ENCODE results near the gene CCL3. TPM values are rescaled to one million over a fixed set of nuclear protein-coding genes. Genes with fewer than 3 reads are reported as not detected.
"Not testable (repeated sequence)": the region's sequence is repeated elsewhere in the genome, so short reads cannot be mapped to it uniquely, and the experiment has no call there.

CCL3 gene
- total RNA-seq, 1 experiment from 2014 or later, result not detected

DNA sequence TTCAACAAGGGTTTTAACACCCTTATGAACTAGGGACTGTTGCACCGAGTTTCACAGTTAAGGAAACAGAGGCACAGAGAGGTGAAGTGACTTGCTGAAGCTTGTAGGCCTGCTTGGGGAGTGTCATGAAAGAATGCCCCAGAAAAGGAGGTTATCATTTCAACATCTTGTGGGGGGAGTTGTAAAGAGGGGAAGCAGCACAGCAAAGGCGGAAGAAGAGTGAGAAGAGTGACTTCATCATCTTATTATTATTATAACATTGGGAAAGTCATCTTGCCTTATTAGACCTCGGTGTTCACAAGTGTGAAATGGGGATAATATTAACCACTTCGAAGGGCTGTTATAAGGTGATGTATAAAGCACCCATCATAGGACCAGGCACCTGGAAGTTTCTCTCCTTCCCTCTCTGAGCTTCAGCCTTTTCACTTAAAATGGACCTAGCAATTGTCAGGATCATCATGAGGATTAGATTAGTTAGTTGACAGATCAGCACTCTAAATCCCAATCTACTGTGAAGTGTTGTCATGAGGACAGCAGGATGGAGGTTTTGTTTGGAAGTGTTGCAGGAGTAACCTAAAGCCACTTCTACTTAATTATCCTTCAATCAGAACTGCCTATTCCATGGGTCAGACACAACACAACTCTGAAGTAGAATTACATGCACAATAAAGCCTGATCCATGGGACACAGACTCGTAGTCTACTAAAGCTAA, 16.0 kb upstream of the CCL3 start:
- no TSS peak for BruUV-seq (replicated peaks)
- TF ChIP-seq, protein P1, sequence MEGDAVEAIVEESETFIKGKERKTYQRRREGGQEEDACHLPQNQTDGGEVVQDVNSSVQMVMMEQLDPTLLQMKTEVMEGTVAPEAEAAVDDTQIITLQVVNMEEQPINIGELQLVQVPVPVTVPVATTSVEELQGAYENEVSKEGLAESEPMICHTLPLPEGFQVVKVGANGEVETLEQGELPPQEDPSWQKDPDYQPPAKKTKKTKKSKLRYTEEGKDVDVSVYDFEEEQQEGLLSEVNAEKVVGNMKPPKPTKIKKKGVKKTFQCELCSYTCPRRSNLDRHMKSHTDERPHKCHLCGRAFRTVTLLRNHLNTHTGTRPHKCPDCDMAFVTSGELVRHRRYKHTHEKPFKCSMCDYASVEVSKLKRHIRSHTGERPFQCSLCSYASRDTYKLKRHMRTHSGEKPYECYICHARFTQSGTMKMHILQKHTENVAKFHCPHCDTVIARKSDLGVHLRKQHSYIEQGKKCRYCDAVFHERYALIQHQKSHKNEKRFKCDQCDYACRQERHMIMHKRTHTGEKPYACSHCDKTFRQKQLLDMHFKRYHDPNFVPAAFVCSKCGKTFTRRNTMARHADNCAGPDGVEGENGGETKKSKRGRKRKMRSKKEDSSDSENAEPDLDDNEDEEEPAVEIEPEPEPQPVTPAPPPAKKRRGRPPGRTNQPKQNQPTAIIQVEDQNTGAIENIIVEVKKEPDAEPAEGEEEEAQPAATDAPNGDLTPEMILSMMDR (IDR thresholded peaks at IDR 0.05; ENCODE audit: unreplicated experiment), result no peak
- Mint-ChIP-seq H3K27me3 (ENCODE audit: insufficient read depth, unreplicated experiment) (peaks cover 62% of the 10 kb centered on the region), H3K27ac (ENCODE audit: low read depth, unreplicated experiment) (no peak overlapping the region), H3K9me3 (ENCODE audit: unreplicated experiment) (no peaks in the 10 kb centered on the region), H3K4me1 (ENCODE audit: insufficient read depth, unreplicated experiment) (no peaks in the 10 kb centered on the region), H3K4me3 (ENCODE audit: unreplicated experiment) (no peak overlapping the region), H3K36me3 (ENCODE audit: insufficient read depth, unreplicated experiment) (no peaks in the 10 kb centered on the region)
- CTCF ChIA-PET, result interaction anchor here (0.5 to 1.0 kb wide), 4 partner anchors 12 to 136 kb away, joined by 3 to 9 read pairs (median 4); no protein-coding TSS in a partner anchor
- no peak for DNase-seq (ENCODE audit: unreplicated experiment)
- POLR2A ChIA-PET, result interaction anchor here (1.6 kb wide), 1 partner anchor 30 kb away, joined by 3 read pairs; no protein-coding TSS in a partner anchor
- intact Hi-C loops (cut with micrococcal nuclease), result no loop called here

GRCh38 chr17:36104701-36105181, 14.8 kb upstream of the CCL3 start:
- Mint-ChIP-seq H3K36me3 (ENCODE audit: insufficient read depth, unreplicated experiment) (no peaks in the 10 kb centered on the region), H3K27ac (ENCODE audit: low read depth, unreplicated experiment) (no peak overlapping the region), H3K27me3 (ENCODE audit: insufficient read depth, unreplicated experiment) (peaks cover 67% of the 10 kb centered on the region), H3K9me3 (ENCODE audit: unreplicated experiment) (no peaks in the 10 kb centered on the region), H3K4me3 (ENCODE audit: unreplicated experiment) (no peak overlapping the region), H3K4me1 (ENCODE audit: insufficient read depth, unreplicated experiment) (no peaks in the 10 kb centered on the region)
- BruUV-seq (replicated peaks), result no TSS peak
- ChIA-PET CTCF (no interaction called here), POLR2A (no interaction called here)
- intact Hi-C loops (cut with micrococcal nuclease), result no loop called here
- DNase-seq (ENCODE audit: unreplicated experiment), result no peak
- TF ChIP-seq, protein P1 (IDR thresholded peaks at IDR 0.05; ENCODE audit: unreplicated experiment), result no peak

- intact Hi-C loops (cut with micrococcal nuclease); H3K36me3 Mint-ChIP-seq (ENCODE audit: insufficient read depth, unreplicated experiment); H3K4me3 Mint-ChIP-seq (ENCODE audit: unreplicated experiment); BruUV-seq (replicated peaks); H3K4me1 Mint-ChIP-seq (ENCODE audit: insufficient read depth, unreplicated experiment); CTCF ChIA-PET; POLR2A ChIA-PET; H3K9me3 Mint-ChIP-seq (ENCODE audit: unreplicated experiment); DNase-seq (ENCODE audit: unreplicated experiment); H3K27ac Mint-ChIP-seq (ENCODE audit: low read depth, unreplicated experiment): not testable (repeated sequence)
- peaks cover 72% of the 10 kb centered on the region for H3K27me3 Mint-ChIP-seq (ENCODE audit: insufficient read depth, unreplicated experiment)
These were observed 14.3 kb upstream of the CCL3 start for GRCh38 chr17:36104246-36104645.

DNA sequence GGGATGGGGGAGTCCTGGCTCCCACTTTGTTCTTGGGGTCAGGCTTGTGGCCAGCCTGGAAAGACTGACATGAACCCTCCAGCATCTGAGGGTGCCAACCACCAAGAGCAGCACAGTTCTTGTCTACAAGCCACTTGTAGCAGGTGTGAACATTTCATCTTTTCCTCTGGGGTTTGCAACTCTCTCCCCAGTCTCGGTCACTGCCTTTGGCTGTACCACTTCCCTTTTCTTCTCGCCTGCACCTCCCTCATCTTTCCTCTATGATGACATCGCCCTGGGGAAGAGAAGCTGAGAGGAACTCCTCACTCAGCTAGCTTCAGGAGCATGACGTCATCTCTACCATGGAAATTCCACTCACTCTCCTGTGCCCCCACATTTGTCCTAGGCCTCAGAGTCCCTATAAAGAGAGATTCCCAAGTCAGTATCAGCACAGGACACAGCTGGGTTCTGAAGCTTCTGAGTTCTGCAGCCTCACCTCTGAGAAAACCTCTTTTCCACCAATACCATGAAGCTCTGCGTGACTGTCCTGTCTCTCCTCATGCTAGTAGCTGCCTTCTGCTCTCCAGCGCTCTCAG, 13.5 kb upstream of the CCL3 start, which contains the start of gene CCL4:
Gene CCL4, plus strand, starts transcription at position 427 of the 575 bp plus-strand sequence. Its CDS starts 79 bp downstream, at position 506.
- H3K27me3 Mint-ChIP-seq (ENCODE audit: insufficient read depth, unreplicated experiment), result peaks cover 79% of the 10 kb centered on the region
- BruUV-seq (replicated peaks); H3K27ac Mint-ChIP-seq (ENCODE audit: low read depth, unreplicated experiment); H3K36me3 Mint-ChIP-seq (ENCODE audit: insufficient read depth, unreplicated experiment); POLR2A ChIA-PET; H3K4me3 Mint-ChIP-seq (ENCODE audit: unreplicated experiment); intact Hi-C loops (cut with micrococcal nuclease); H3K4me1 Mint-ChIP-seq (ENCODE audit: insufficient read depth, unreplicated experiment); DNase-seq (ENCODE audit: unreplicated experiment); H3K9me3 Mint-ChIP-seq (ENCODE audit: unreplicated experiment): not testable (repeated sequence)
- CTCF ChIA-PET, result interaction anchor here (0.6 kb wide), 1 partner anchor 111 kb away, joined by 3 read pairs; no protein-coding TSS in a partner anchor

DNA sequence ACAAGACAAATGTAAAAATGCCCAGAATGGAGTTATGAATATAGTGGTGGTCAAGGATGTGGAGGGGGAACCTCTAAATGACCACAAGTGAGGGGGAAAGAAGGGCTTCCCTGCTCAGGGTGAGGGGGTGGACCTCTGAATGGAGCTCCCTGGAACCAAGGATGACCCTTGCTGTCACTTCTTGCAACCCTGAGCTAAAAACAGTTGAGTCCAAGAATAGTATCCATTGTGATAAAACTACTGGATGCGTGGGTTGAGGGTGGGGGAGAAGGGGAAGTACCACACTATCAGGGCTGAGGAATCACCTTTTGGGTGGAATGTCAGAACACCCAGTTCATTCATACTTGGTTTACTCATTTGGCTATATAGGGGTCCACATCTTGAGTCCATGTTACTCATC, 9.1 kb upstream of the CCL3 start:
- H3K9me3 Mint-ChIP-seq (ENCODE audit: unreplicated experiment); intact Hi-C loops (cut with micrococcal nuclease); BruUV-seq (replicated peaks); CTCF ChIA-PET; POLR2A ChIA-PET; H3K27ac Mint-ChIP-seq (ENCODE audit: low read depth, unreplicated experiment); H3K4me3 Mint-ChIP-seq (ENCODE audit: unreplicated experiment); DNase-seq (ENCODE audit: unreplicated experiment); H3K36me3 Mint-ChIP-seq (ENCODE audit: insufficient read depth, unreplicated experiment); H3K4me1 Mint-ChIP-seq (ENCODE audit: insufficient read depth, unreplicated experiment): not testable (repeated sequence)
- peaks cover 65% of the 10 kb centered on the region for H3K27me3 Mint-ChIP-seq (ENCODE audit: insufficient read depth, unreplicated experiment)
